SH-SY5Y (cell line): ENCODE data around the gene MTHFD2L.

Source experiments
- GATA2 ChIP-seq: IDR thresholded peaks from 2 replicates; pipeline ENCODE4 v1.6.1; 2011; ENCODE audit warnings: mild to moderate bottlenecking, low read depth, low read length
- GATA3 ChIP-seq: IDR thresholded peaks from 2 replicates; pipeline ENCODE4 v1.6.1; 2011; ENCODE audit warnings: low read depth, mild to moderate bottlenecking, low read length, moderate library complexity

GRCh38 chr4:74235135-74235534, 77.2 kb downstream of the MTHFD2L start:
- TF ChIP-seq GATA2 (no peak), GATA3 (no peak)
